ENCODE measurements around the gene SUCLA2.
"Not testable (repeated sequence)": the region's sequence is repeated elsewhere in the genome, so short reads cannot be mapped to it uniquely, and the experiment has no call there.

SUCLA2 gene

DNA sequence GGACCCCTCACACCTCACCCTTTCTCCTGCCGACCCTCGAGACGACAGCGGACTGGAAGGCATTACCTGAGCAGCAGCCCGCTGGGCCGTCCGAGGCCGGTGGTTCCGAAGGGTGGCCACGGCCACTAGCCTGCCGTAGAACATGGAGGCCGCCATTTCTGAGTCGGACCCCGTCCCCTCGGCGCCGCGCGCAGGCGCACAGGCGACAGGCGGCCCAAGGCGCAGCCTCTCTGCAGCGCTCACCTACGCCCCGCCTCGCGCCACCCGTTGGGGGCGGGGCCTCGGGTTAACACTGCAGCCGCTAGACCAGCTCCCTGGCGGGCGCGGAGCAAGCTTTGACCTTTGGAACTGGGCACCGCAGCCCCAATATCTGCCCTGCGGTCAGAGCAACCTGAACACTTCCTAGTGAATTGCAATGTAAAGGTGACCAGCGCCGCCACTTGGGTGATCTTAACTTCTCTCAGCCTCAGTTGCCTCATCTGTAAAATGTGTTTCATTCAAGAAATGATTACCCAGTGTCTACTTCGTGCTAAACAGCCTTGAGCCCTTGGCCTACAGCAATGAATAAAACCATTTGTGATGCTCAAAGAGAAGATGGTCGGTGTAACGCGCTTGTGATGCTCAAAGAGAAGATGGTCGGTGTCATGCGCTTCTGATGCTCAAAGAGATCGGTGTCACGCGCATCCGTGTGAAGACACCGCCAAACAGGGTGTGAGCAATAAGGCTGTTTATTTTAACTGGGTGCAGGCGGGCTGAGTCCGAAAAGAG is at the start of gene SUCLA2:
TSS of gene SUCLA2 (minus strand) at position 160 of the 768 bp plus-strand sequence. CDS start at position 156, 4 bp downstream.
- DNase-seq, result peak; percentile 60

- no peak for DNase-seq
Observed at GRCh38 chr13:48050550-48050949, 49.5 kb upstream of the SUCLA2 start.

GRCh38 chr13:48043789-48044503 is 42.9 kb upstream of the SUCLA2 start:
- DNase-seq, result no peak

DNA sequence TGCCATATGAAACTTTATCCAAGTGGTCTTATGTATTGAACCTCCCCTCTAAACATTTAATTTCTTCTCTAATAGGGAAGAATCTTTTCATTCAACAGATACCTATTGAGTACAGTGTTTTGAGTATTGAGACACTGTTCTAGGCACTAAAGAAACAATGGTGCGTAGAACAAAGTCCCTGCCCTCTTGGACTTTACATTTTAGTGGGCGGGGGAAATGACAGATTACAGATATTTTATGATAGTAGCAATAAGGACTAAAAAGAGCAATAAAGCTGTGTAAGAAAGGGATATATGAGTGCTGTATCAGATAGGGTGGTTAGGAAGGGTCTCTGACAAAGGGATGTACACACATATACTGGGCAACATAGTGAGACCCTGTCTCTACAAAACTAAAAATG is 41.8 kb upstream of the SUCLA2 start:
- DNase-seq, result no peak

DNA sequence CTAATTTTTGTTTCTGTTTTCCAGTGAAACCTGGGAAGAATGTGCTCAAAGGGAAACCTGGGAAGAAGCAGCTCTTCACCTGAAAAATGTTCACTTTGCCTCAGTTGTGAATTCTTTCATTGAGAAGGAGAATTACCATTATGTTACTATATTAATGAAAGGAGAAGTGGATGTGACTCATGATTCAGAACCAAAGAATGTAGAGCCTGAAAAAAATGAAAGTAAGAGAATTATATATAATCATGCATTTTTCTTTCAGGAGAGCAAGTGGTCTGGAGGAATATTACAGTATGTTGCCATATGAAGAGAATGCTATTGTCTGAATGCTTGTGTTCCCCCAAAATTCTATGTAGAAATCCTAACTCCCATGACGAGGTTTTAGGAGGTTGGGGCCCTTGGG is 39.8 kb upstream of the SUCLA2 start:
- DNase-seq, result no peak

GRCh38 chr13:48040049-48040448 is 39.0 kb upstream of the SUCLA2 start:
- DNase-seq, result no peak

DNA sequence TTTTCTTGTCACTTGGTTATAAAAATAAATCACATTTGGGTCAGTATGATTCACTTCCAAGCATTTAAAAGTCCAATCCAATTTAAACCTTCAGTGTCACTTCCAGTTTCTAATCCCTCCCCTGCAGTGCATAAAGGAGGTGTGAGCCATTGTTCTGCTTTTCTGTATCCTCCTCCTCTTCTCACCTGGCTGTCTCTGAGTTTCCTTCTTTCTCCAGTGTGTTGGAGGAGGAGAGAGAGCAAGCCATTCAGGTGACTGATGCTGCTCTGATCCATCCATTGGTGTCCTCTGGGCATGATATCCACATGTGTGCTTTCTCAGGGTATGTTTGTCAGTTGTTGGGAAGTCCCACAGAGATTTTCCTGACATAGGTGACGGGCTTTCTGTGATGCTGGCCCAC is 37.7 kb upstream of the SUCLA2 start:
- no peak for DNase-seq

DNA sequence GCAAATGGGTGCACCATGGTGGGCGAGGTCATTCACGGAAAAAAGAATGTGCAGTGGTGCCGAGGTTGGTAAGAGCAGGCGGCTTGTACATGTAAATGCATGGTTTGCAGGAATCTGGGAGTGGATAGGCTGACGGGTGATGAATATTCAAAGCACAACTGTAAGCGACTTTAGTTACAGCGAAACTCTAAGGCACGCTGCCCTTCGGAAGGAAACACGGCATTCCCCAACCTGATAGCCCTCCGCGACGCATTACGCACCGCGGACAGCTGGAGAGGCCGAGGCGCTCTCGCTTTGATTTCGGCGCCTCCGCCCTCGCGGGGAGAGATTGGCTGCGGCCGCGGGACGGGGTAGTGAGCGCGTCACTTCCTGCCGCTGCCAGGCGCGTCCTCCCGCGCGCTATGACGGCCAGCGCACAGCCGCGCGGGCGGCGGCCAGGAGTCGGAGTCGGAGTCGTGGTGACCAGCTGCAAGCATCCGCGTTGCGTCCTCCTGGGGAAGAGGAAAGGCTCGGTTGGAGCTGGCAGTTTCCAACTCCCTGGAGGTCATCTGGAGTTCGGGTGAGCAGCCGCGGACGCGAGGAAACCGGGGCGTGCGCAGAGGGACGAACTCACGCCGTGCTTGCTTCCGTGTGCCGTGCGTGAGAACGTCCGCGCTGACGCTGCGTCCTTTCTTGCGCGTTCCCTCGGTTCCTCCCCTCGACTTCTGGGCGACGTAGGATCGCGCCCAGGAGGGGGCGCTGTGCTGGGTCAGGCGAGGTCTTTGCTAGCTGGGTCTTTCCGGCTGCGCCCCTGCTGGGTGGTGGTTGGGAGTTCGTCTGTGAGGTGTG is 36.5 kb upstream of the SUCLA2 start, which contains the start of gene NUDT15:
TSS of gene NUDT15 (plus strand) at position 381 of the 828 bp plus-strand sequence. CDS start at position 402, 21 bp downstream.
- peak; percentile 79 for DNase-seq

- no peak for DNase-seq
Observed at GRCh38 chr13:48029859-48030258, 28.8 kb upstream of the SUCLA2 start.

- DNase-seq, result no peak
Observed at GRCh38 chr13:48028066-48028465, 27.0 kb upstream of the SUCLA2 start.

GRCh38 chr13:48019796-48020195 is 18.7 kb upstream of the SUCLA2 start:
- no peak for DNase-seq

DNA sequence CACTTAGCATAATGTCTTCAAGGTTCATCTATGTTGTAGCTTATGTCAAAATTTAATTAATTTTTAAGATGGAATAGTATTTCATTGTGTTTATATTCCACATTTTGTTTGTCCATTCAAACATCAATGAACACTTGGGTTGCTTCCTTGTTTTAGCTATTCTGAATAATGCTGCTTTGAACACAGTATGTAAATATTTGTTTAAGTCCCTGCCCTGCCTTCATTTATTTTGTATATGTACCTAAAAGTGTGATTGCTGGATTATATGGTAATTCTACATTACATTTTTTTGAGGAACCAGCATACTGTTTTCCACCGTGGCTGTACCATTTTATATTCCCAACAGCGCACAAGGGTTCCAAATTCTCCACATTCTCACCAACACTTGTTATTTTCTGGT is 17.6 kb upstream of the SUCLA2 start:
- no peak for DNase-seq

DNA sequence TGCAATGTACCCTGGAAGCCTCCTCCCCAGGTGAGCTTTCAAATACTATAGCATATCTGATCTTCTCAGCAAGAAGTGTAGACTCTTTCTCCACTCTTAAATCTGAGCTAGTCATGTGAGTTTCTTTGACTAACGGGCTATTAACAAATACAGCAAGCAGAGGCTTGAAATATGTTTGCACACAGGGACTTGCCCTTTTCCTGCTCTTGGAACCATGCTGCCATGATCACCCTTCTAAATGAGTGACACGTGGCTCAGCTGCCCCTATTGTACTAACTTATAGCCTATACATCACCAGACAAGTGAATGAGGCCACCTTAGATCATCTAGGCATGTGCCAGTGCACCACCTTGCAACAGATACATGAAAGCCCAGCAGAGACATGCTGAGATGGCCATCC is 13.3 kb upstream of the SUCLA2 start:
- no peak for DNase-seq

- DNase-seq, result no peak
Observed at GRCh38 chr13:48012668-48013067, 11.6 kb upstream of the SUCLA2 start.

- DNase-seq, result no peak
Observed at GRCh38 chr13:48010698-48011097, 9.6 kb upstream of the SUCLA2 start.

DNA sequence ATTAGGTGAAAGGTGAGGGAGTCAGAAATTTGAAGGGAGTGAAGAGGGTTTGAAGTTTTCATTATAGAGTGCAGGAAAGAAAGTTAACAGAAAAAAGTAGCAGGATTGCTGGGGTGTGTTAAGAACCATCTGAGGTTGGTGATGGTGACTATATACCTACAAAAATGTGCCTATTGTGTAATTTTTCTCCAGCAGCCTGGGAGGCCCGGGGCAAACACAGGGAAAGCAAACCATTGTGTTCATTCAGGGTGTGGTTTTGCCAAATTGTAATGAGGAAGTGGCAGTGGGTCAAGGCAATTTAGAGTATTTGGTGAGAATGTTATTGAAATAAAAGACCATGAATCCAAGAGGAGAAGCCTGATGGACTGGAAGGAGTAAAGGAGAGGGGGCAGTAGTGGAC is 8.2 kb upstream of the SUCLA2 start:
- no peak for DNase-seq

- no peak for DNase-seq
Observed at GRCh38 chr13:48006396-48006795, 5.3 kb upstream of the SUCLA2 start.

DNA sequence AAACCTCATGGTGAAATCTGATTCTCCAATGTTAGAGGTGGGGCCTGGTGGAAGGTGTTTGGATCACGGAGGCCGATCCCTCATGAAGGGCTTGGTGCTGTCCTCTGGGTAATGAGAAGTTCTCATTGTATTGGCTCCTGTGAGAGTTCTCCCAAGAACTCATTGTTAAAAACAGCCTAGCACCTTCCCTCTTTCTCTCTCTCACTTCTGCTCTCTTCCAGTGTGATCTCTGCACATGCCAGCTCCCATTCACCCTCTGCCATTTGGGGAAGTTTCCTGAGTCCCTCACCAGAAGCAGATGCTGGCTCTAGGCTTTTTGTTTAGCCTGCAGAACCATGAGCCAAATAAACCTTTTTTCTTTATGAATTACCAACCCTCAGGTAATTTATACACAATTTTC is 3.1 kb upstream of the SUCLA2 start:
- DNase-seq, result no peak

GRCh38 chr13:48001999-48002398 is 926 bp upstream of the SUCLA2 start:
- DNase-seq, result not testable (repeated sequence)

- DNase-seq, result peak; percentile 8
Observed at GRCh38 chr13:48000559-48001113, 437 bp downstream of the SUCLA2 start.

DNA sequence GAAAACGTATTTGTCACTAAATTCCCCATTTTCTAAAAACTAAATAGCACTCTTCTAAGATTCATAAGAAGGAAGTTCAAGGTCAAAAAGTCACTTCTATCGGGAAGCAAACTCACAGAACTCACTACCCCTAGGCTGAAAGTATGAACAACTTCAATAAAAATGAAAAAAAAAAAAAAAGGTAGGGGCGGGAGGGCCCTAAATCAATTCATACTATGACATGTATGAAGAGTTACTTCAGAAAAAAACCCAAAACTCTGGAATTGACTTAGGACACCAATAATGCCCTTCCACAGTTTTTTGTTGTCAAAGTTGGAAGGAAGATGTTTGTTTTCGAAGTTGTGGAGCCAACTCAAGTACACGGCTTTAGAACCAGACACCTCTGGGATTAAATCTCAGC is 1.1 kb downstream of the SUCLA2 start:
- DNase-seq, result no peak

- no peak for DNase-seq
Observed at GRCh38 chr13:47997384-47997783, 3.7 kb downstream of the SUCLA2 start.

GRCh38 chr13:47991859-47992258 is 9.2 kb downstream of the SUCLA2 start:
- no peak for DNase-seq

Data from NCI-H1105 treated with DMSO at 0.1 percent for 48 hours (cell line).